SK-N-SH (cell line): ENCODE results near the gene DNAJC13. TPM values are rescaled to one million over a fixed set of nuclear protein-coding genes. Genes with fewer than 3 reads are reported as not detected.

Experiments used
- CTCF ChIA-PET: fragments of 300-600, 350-600 bp; formaldehyde crosslinking; extraction: SDS; loops from one replicate; lab custom pipeline; 2021; lab: Yijun Ruan, JAX
- POLR2A ChIA-PET: fragments of 350-600 bp; sonication (Branson Sonifier 250); formaldehyde crosslinking; extraction: SDS; loops from one replicate; lab custom pipeline; 2020; ENCODE audit warnings: antibody characterized with exemption, inconsistent platforms; lab: Yijun Ruan, JAX
- DNase-seq: peaks from one replicate; pipeline ENCODE4 v3.0.0; 2012
- H2AFZ ChIP-seq: fragments of 200-600 bp; sonication (generic); 2 replicates; pipeline ENCODE4 v1.8.1; 2016; ENCODE audit warnings: antibody characterized with exemption, mild to moderate bottlenecking, low read depth
- H3F3A ChIP-seq: fragments of 200-600 bp; sonication (generic); replicated peaks from 2 replicates; pipeline ENCODE3; 2016; ENCODE audit warnings: antibody characterized with exemption, mild to moderate bottlenecking; ENCODE audit not compliant: insufficient read depth
- H3K27ac ChIP-seq, 2 experiments: fragments of 200-500 bp in 1 of 2; fragments of 200-600 bp in 1 of 2; sonication (Bioruptor generic) in 1 of 2; sonication (generic), shearing (Covaris generic) in 1 of 2; 2 replicates each; pipeline versions ENCODE4 v1.5.1 to v1.6.1; 2014 to 2016; ENCODE audit warnings: low read depth in 2 of 2, inconsistent platforms in 1 of 2, low read length in 1 of 2, mild to moderate bottlenecking in 1 of 2, mixed read lengths in 1 of 2
- H3K27me3 ChIP-seq: fragments of 200-600 bp; sonication (generic), shearing (Covaris generic); 2 replicates; pipeline ENCODE4 v1.6.1; 2016; ENCODE audit warnings: mixed run types; ENCODE audit not compliant: insufficient read depth
- H3K36me3 ChIP-seq, 2 experiments: fragments of 200-500 bp in 1 of 2; fragments of 200-600 bp in 1 of 2; sonication (Bioruptor generic) in 1 of 2; sonication (generic) in 1 of 2; replicated peaks in 1 of 2; 2 replicates each; pipeline versions ENCODE3 to v1.5.1; 2014 to 2016; ENCODE audit warnings: low read length in 1 of 2, mild to moderate bottlenecking in 1 of 2; ENCODE audit not compliant: insufficient read depth in 2 of 2, control insufficient read depth in 1 of 2
- H3K4me1 ChIP-seq, 2 experiments: fragments of 200-500 bp in 1 of 2; fragments of 200-600 bp in 1 of 2; sonication (Bioruptor generic) in 1 of 2; sonication (generic), shearing (Covaris generic) in 1 of 2; 2 replicates each; pipeline versions ENCODE4 v1.5.1 to v1.6.1; 2014 to 2016; ENCODE audit warnings: low read depth in 1 of 2, low read length in 1 of 2, mixed run types in 1 of 2; ENCODE audit not compliant: insufficient read depth in 2 of 2, control insufficient read depth in 1 of 2
- H3K4me2 ChIP-seq: fragments of 200-600 bp; sonication (generic), shearing (Covaris generic); 2 replicates; pipeline ENCODE4 v1.6.1; 2017; ENCODE audit warnings: mixed run types
- H3K4me3 ChIP-seq, 2 experiments: fragments of 200-500 bp in 1 of 2; fragments of 200-600 bp in 1 of 2; sonication (Bioruptor generic) in 1 of 2; sonication (generic), shearing (Covaris generic) in 1 of 2; 2 replicates each; pipeline versions ENCODE4 v1.5.1 to v1.8.1; 2014 to 2016; ENCODE audit warnings: low read depth in 2 of 2, inconsistent platforms in 1 of 2, low read length in 1 of 2, mild to moderate bottlenecking in 1 of 2, mixed read lengths in 1 of 2, moderate library complexity in 1 of 2
- H3K79me2 ChIP-seq: fragments of 200-600 bp; sonication (generic); 2 replicates; pipeline ENCODE4 v1.8.1; 2017; ENCODE audit warnings: mild to moderate bottlenecking; ENCODE audit not compliant: insufficient read depth
- H3K9ac ChIP-seq: fragments of 200-600 bp; sonication (generic); 2 replicates; pipeline ENCODE4 v1.6.1; 2017; ENCODE audit warnings: mixed run types
- H3K9me2 ChIP-seq: fragments of 200-600 bp; sonication (generic); 2 replicates; pipeline ENCODE4 v1.6.1; 2017; ENCODE audit warnings: mixed run types
- H3K9me3 ChIP-seq: fragments of 200-600 bp; sonication (generic); 2 replicates; pipeline ENCODE4 v1.6.1; 2017; ENCODE audit warnings: mixed run types, mild to moderate bottlenecking, moderate library complexity
- H4K20me1 ChIP-seq: fragments of 200-600 bp; sonication (generic); 2 replicates; pipeline ENCODE4 v1.6.1; 2017; ENCODE audit warnings: mild to moderate bottlenecking, mixed run types; ENCODE audit not compliant: insufficient read depth
- CHD2 ChIP-seq: fragments of 150-350 bp; IDR thresholded peaks from 2 replicates; pipeline ENCODE4 v1.6.1; 2018; ENCODE audit warnings: low read length; ENCODE audit not compliant: partially characterized antibody
- GABPA ChIP-seq: IDR thresholded peaks from 2 replicates; pipeline ENCODE4 v1.4.0; 2012; ENCODE audit warnings: low read depth, mild to moderate bottlenecking
- GATA2 ChIP-seq: sonication (generic); formaldehyde crosslinking; IDR thresholded peaks from 2 replicates; pipeline ENCODE4 v1.5.0; 2020; ENCODE audit warnings: mild to moderate bottlenecking, missing genetic modification reagents
- MXI1 ChIP-seq: IDR thresholded peaks from 2 replicates; pipeline ENCODE4 v1.6.1; 2012; ENCODE audit warnings: mild to moderate bottlenecking, low read depth, low read length, improper control_type of control experiment
- PBX3 ChIP-seq: IDR thresholded peaks from 2 replicates; pipeline ENCODE4; 2012
- RAD21 ChIP-seq: IDR thresholded peaks from 2 replicates; pipeline ENCODE4 v1.6.1; 2012; ENCODE audit warnings: mild to moderate bottlenecking, low read length
- RCOR1 ChIP-seq: fragments of 150-350 bp; IDR thresholded peaks from 2 replicates; pipeline ENCODE4 v1.6.1; 2017; ENCODE audit warnings: antibody characterized with exemption, low read length
- RXRA ChIP-seq: IDR thresholded peaks from 2 replicates; pipeline ENCODE4 v1.4.0; 2012; ENCODE audit warnings: low read depth, mild to moderate bottlenecking, borderline replicate concordance
- SIN3A ChIP-seq: IDR thresholded peaks from 2 replicates; pipeline ENCODE4 v1.6.1; 2012; ENCODE audit warnings: low read depth, mild to moderate bottlenecking, low read length, moderate library complexity, borderline replicate concordance
- SMC3 ChIP-seq: IDR thresholded peaks from 2 replicates; pipeline ENCODE4 v1.6.1; 2012; ENCODE audit warnings: low read depth, low read length, improper control_type of control experiment
- TCF12 ChIP-seq: IDR thresholded peaks from 2 replicates; pipeline ENCODE4 v1.4.0; 2012
- TEAD4 ChIP-seq: IDR thresholded peaks from 2 replicates; pipeline ENCODE4 v1.4.0; 2012; ENCODE audit warnings: mild to moderate bottlenecking, borderline replicate concordance; ENCODE audit not compliant: insufficient read depth
- USF1 ChIP-seq: IDR thresholded peaks from 2 replicates; pipeline ENCODE4 v1.4.0; 2012; ENCODE audit warnings: low read depth, borderline replicate concordance
- USF2 ChIP-seq: fragments of 150-350 bp; IDR thresholded peaks from 2 replicates; pipeline ENCODE4 v1.6.1; 2017; ENCODE audit warnings: antibody characterized with exemption, low read length, low read depth, borderline replicate concordance
- WGBS: methylation state at CpG from one replicate; pipeline ENCODE4 v1.1.6; 2017; ENCODE audit warnings: low lambda C conversion rate; 5-methylcytosine and 5-hydroxymethylcytosine counted together
- polyA plus RNA-seq, 3 experiments: library from polyadenylated mRNA; depleted of rRNA; stranded (reverse); fragments of >200 nt; gene quantifications; 2 replicates each; pipeline ENCODE4 v1.2.3, GENCODE V29; 2012
- TF ChIP-seq, protein P1 (sequence below): IDR thresholded peaks from 2 replicates; pipeline ENCODE4 v1.4.0; 2012; ENCODE audit warnings: low read depth
- TF ChIP-seq, protein P2 (sequence below): IDR thresholded peaks from 2 replicates; pipeline ENCODE4 v1.6.1; 2012; ENCODE audit warnings: mild to moderate bottlenecking, low read depth, low read length, moderate library complexity

Gene DNAJC13
- polyA plus RNA-seq, 1 of the 3 experiments (the other 2 are of a cell fraction): 10.8 TPM

DNA sequence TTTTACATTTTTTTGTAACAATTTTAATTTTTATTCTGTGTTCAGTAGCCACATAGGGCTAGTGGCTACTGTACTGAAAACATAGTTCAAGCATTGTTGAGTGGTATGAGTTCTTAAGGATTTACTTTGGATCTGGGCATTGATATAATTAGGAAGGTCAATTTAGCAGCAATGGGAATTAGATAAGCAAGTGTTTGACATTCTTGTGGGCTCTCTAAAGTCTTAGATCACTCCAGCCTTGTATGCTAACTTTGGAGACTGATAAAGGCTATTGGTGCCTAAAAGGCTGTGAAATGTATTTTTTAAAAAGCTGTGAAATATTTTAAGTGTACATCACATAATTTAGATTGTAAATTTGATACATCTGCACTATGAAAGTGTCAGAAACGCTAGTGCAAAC, 2.5 kb upstream of the DNAJC13 start:
- Histone ChIP-seq H3F3A (peaks cover 17% of the 10 kb centered on the region), H3K27me3 (no peaks in the 10 kb centered on the region), H3K27ac (no peak overlapping the region), H3K9ac (no peak overlapping the region), H3K4me2 (no peak overlapping the region), H3K4me3 (no peak overlapping the region), H3K79me2 (peaks cover 23% of the 10 kb centered on the region), H3K4me1 (peaks cover 3 to 6% of the 10 kb centered on the region in 2 experiments; a peak in 2 of 4 replicates), H3K9me2 (no peaks in the 10 kb centered on the region), H2AFZ (0 out of 2 replicates have a peak overlapping the region, but pooled peaks have one; percentile 57), H3K9me3 (no peaks in the 10 kb centered on the region), H4K20me1 (no peaks in the 10 kb centered on the region; the same call in 1 of the 2 replicates), H3K36me3 (peaks cover 0 to 3% of the 10 kb centered on the region in 2 experiments)
- WGBS: 75% methylated on average over 1 of the region's 1 CpG
- no peak for DNase-seq
- ChIA-PET POLR2A (no interaction called here), CTCF (no interaction called here)
- no peak for TF ChIP-seq MXI1
- TF ChIP-seq, protein P1, sequence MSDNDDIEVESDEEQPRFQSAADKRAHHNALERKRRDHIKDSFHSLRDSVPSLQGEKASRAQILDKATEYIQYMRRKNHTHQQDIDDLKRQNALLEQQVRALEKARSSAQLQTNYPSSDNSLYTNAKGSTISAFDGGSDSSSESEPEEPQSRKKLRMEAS: no peak

DNA sequence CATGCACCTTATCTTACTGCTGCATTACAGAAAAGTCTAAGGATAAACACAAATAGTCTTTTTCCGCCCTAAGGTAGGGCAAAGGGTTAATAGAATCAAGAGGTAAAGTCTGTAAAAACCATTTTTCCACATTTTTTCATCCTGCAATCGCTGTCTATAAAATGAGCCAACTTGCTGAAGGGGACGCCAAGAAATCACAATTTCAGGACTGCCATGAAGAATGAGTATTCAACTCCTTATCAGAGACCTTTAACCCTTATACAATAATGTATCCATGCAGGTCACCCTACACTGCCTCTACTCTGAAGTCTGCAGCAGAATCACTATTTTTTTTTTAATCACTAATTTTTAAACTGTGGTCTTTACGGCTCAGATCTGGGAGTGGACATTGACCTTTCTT, 1.1 kb upstream of the DNAJC13 start:
- POLR2A ChIA-PET: no interaction called here
- no peak overlapping the region; a peak in 1 of 4 replicates for H3K27ac ChIP-seq
- DNase-seq: no peak
- H4K20me1 ChIP-seq: no peaks in the 10 kb centered on the region; the same call in 1 of the 2 replicates
- H2AFZ ChIP-seq: peak overlapping the region; percentile 81; the same call in 1 of the 2 replicates
- peak overlapping the region; percentile 84; the same call in 1 of the 2 replicates for H3K4me2 ChIP-seq
- peaks cover 17% of the 10 kb centered on the region for H3F3A ChIP-seq
- no peaks in the 10 kb centered on the region for H3K9me2 ChIP-seq
- peaks cover 8 to 9% of the 10 kb centered on the region in 2 experiments for H3K36me3 ChIP-seq
- peaks cover 36% of the 10 kb centered on the region for H3K79me2 ChIP-seq
- TF ChIP-seq CHD2: no peak
- TF ChIP-seq RAD21: no peak
- no peak for TF ChIP-seq GATA2
- no peak for TF ChIP-seq RCOR1
- no peak for TF ChIP-seq SMC3
- TF ChIP-seq SIN3A: no peak
- no peak for TF ChIP-seq PBX3
- no peak for TF ChIP-seq USF2
- no peak for TF ChIP-seq GABPA
- TF ChIP-seq, protein P1: no peak
- no peak for TF ChIP-seq USF1
- TF ChIP-seq, protein P2, sequence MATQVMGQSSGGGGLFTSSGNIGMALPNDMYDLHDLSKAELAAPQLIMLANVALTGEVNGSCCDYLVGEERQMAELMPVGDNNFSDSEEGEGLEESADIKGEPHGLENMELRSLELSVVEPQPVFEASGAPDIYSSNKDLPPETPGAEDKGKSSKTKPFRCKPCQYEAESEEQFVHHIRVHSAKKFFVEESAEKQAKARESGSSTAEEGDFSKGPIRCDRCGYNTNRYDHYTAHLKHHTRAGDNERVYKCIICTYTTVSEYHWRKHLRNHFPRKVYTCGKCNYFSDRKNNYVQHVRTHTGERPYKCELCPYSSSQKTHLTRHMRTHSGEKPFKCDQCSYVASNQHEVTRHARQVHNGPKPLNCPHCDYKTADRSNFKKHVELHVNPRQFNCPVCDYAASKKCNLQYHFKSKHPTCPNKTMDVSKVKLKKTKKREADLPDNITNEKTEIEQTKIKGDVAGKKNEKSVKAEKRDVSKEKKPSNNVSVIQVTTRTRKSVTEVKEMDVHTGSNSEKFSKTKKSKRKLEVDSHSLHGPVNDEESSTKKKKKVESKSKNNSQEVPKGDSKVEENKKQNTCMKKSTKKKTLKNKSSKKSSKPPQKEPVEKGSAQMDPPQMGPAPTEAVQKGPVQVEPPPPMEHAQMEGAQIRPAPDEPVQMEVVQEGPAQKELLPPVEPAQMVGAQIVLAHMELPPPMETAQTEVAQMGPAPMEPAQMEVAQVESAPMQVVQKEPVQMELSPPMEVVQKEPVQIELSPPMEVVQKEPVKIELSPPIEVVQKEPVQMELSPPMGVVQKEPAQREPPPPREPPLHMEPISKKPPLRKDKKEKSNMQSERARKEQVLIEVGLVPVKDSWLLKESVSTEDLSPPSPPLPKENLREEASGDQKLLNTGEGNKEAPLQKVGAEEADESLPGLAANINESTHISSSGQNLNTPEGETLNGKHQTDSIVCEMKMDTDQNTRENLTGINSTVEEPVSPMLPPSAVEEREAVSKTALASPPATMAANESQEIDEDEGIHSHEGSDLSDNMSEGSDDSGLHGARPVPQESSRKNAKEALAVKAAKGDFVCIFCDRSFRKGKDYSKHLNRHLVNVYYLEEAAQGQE: no peak
- TF ChIP-seq TCF12: no peak
- no peak for TF ChIP-seq TEAD4
- no peak for TF ChIP-seq RXRA
- 81% methylated on average over 4 of the region's 4 CpGs for WGBS
- peaks cover 3 to 6% of the 10 kb centered on the region in 2 experiments; a peak in 2 of 4 replicates for H3K4me1 ChIP-seq
- H3K4me3 ChIP-seq: no peak overlapping the region
- no peak overlapping the region for H3K9ac ChIP-seq
- H3K27me3 ChIP-seq: no peaks in the 10 kb centered on the region
- no peaks in the 10 kb centered on the region for H3K9me3 ChIP-seq
- CTCF ChIA-PET: no interaction called here
